ENCODE measurements around the gene ZBTB7A. TPM values are rescaled to one million over a fixed set of nuclear protein-coding genes. Genes with fewer than 3 reads are reported as not detected.
A peak's percentile ranks its signal among the peaks of the same experiment; 100 is the strongest.

ZBTB7A gene
- total RNA-seq, 1 experiment from 2014 or later: 27.9 TPM

DNA sequence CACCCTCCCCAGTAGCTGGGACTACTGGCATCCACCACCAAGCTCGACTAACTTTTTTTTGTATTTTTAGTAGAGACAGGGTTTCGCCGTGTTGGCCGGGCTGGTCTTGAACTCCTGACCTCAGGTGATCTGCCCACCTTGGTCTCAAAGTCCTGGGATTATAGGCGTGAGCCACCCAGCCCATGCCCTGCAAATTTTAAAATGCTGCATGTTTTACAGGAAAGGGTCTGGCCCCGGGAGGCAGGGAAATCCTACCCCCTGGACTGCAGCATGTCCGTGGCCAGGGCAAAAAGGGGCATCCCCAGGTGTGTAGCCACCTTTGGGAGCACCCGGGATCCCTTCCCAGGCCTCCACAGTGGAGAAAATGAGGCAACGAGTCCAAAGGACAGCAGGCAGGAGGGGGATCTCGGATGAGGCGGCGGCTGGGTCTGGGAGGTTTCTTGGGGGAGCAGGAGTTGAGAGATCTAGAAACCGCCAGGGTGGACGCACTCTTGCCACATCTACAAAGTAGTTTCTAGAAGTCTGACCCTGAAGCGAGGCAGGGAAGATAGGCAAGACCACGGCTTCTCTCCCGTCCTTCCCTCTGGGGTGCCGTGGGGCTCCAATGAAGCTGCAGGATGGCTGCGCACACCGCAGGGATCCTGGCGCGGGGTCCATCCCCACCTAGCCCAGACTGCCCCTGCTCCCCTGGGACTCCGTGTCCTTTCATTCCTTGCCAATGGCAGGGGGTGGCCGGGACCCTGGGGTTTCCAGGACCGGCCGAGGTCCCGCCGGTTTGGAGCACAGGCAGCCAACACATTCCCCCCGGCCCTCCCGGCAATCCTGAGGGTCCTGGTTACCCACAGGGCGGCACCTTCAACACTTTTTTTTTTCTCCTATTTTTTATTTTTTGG is 21.3 kb upstream of the ZBTB7A start (continued):
- TF ChIP-seq ATF2 (CRISPR knock-in tag; IDR thresholded peaks at IDR 0.05; ENCODE audit: borderline replicate concordance, low read depth) (no peak), TCF7 (CRISPR knock-in tag; IDR thresholded peaks at IDR 0.05; ENCODE audit: low read depth) (no peak), NR3C1 (CRISPR knock-in tag; conservative IDR thresholded peaks at IDR 0.05; ENCODE audit: low read depth) (no peak), STAT6 (CRISPR knock-in tag; conservative IDR thresholded peaks at IDR 0.05; ENCODE audit: low read depth) (no peak), ZNF423 (CRISPR knock-in tag; IDR thresholded peaks at IDR 0.05) (no peak), ELF4 (CRISPR knock-in tag; IDR thresholded peaks at IDR 0.05; ENCODE audit: low read depth) (no peak), MXD4 (CRISPR knock-in tag; IDR thresholded peaks at IDR 0.05; ENCODE audit: borderline replicate concordance) (no peak), AFF4 (CRISPR knock-in tag; IDR thresholded peaks at IDR 0.05; ENCODE audit: borderline replicate concordance) (no peak), NR1H2 (CRISPR knock-in tag; IDR thresholded peaks at IDR 0.05) (no peak)
- TF ChIP-seq, protein P1, sequence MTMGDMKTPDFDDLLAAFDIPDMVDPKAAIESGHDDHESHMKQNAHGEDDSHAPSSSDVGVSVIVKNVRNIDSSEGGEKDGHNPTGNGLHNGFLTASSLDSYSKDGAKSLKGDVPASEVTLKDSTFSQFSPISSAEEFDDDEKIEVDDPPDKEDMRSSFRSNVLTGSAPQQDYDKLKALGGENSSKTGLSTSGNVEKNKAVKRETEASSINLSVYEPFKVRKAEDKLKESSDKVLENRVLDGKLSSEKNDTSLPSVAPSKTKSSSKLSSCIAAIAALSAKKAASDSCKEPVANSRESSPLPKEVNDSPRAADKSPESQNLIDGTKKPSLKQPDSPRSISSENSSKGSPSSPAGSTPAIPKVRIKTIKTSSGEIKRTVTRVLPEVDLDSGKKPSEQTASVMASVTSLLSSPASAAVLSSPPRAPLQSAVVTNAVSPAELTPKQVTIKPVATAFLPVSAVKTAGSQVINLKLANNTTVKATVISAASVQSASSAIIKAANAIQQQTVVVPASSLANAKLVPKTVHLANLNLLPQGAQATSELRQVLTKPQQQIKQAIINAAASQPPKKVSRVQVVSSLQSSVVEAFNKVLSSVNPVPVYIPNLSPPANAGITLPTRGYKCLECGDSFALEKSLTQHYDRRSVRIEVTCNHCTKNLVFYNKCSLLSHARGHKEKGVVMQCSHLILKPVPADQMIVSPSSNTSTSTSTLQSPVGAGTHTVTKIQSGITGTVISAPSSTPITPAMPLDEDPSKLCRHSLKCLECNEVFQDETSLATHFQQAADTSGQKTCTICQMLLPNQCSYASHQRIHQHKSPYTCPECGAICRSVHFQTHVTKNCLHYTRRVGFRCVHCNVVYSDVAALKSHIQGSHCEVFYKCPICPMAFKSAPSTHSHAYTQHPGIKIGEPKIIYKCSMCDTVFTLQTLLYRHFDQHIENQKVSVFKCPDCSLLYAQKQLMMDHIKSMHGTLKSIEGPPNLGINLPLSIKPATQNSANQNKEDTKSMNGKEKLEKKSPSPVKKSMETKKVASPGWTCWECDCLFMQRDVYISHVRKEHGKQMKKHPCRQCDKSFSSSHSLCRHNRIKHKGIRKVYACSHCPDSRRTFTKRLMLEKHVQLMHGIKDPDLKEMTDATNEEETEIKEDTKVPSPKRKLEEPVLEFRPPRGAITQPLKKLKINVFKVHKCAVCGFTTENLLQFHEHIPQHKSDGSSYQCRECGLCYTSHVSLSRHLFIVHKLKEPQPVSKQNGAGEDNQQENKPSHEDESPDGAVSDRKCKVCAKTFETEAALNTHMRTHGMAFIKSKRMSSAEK (CRISPR knock-in tag; IDR thresholded peaks at IDR 0.05; ENCODE audit: borderline replicate concordance): no peak

GRCh38 chr19:4086411-4086867 is 19.7 kb upstream of the ZBTB7A start:
- Mint-ChIP-seq H3K9me3 (no peaks in the 10 kb centered on the region), H3K27ac (peak overlapping the region; percentile 45; the same call in 1 of the 2 replicates), H3K36me3 (no peaks in the 10 kb centered on the region), H3K27me3 (ENCODE audit: low read depth) (no peaks in the 10 kb centered on the region), H3K4me3 (no peak overlapping the region), H3K4me1 (peaks cover 3% of the 10 kb centered on the region)
- DNase-seq (ENCODE audit: low spot score) (no peak), ATAC-seq (no peak)
- ChIA-PET POLR2A (no interaction called here), CTCF (interaction anchor here (1.9 to 2.9 kb wide), 2 partner anchors 53 to 98 kb away, joined by 9 to 14 read pairs; no protein-coding TSS in a partner anchor)
- TF ChIP-seq, protein P2, sequence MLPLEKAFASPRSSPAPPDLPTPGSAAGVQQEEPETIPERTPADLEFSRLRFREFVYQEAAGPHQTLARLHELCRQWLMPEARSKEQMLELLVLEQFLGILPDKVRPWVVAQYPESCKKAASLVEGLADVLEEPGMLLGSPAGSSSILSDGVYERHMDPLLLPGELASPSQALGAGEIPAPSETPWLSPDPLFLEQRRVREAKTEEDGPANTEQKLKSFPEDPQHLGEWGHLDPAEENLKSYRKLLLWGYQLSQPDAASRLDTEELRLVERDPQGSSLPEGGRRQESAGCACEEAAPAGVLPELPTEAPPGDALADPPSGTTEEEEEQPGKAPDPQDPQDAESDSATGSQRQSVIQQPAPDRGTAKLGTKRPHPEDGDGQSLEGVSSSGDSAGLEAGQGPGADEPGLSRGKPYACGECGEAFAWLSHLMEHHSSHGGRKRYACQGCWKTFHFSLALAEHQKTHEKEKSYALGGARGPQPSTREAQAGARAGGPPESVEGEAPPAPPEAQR (CRISPR knock-in tag; IDR thresholded peaks at IDR 0.05): no peak
- TF ChIP-seq ZMAT4 (CRISPR knock-in tag; IDR thresholded peaks at IDR 0.05): no peak
- TF ChIP-seq IRF2 (CRISPR knock-in tag; IDR thresholded peaks at IDR 0.05; ENCODE audit: borderline replicate concordance, low read depth): no peak
- TF ChIP-seq ATF3 (CRISPR knock-in tag; conservative IDR thresholded peaks at IDR 0.05): no peak
- no peak for TF ChIP-seq FOXP1 (CRISPR knock-in tag; IDR thresholded peaks at IDR 0.05; ENCODE audit: borderline replicate concordance)
- TF ChIP-seq ZNF423 (CRISPR knock-in tag; IDR thresholded peaks at IDR 0.05): no peak
- no peak for TF ChIP-seq PRRX2 (CRISPR knock-in tag; IDR thresholded peaks at IDR 0.05)
- no peak for TF ChIP-seq FOXJ3 (CRISPR knock-in tag; IDR thresholded peaks at IDR 0.05; ENCODE audit: borderline replicate concordance)
- no peak for TF ChIP-seq NFATC4 (CRISPR knock-in tag; IDR thresholded peaks at IDR 0.05)
- TF ChIP-seq TEAD1 (CRISPR knock-in tag; IDR thresholded peaks at IDR 0.05): no peak
- no peak for TF ChIP-seq SMAD3 (CRISPR knock-in tag; IDR thresholded peaks at IDR 0.05; ENCODE audit: borderline replicate concordance)
